LNCaP clone FGC (cell line): ENCODE data around the gene SEC14L6.

ENCODE experiments used
- DNase-seq: peaks from one replicate; pipeline ENCODE4 v3.0.0-alpha.2; 2011; ENCODE audit warnings: low read depth
- H3K4me3 ChIP-seq: 2 replicates; pipeline ENCODE4 v1.5.1; 2011; ENCODE audit warnings: mild to moderate bottlenecking, low read depth, low read length, control low read depth
- CTCF ChIP-seq: IDR thresholded peaks from 2 replicates; pipeline ENCODE4 v1.5.1; 2012; ENCODE audit warnings: mild to moderate bottlenecking; ENCODE audit not compliant: control insufficient read depth, insufficient read depth; ENCODE audit errors: extremely low read depth

SEC14L6 gene

GRCh38 chr22:30486118-30486517 lies 60.4 kb downstream of the SEC14L6 start:
- H3K4me3 ChIP-seq, result no peak overlapping the region
- no peak for TF ChIP-seq CTCF
- no peak for DNase-seq

DNA sequence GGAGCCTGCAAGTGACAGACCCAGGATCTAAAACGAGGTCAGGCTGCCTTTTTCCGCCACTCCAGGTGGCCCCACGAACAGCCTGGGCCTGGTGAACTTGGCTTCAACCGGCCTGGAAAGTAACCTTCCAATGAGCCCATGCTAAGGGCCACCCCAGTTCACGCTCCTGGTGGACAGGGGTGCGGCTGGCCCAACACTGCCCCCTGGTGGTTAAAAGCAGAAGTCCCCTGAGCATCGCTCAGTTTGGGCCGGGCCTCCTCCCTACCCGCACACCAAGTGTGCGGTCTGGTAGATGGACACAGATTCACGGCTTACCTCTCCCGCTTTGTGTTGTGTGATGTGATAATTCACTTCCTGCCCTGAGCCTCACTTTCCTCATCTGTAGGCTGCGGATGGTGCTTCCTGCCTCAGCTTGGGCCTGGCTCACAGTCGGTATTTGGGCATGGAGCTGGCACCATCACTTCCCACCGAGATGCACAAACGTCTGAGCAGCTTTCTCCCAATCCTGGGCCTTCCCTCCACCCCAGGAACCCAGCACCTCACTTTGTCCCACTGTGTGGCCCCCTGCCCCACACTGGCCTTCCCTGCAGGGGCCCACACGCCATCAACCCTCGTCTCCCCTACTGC lies 61.1 kb downstream of the SEC14L6 start:
- TF ChIP-seq CTCF, result peak; percentile 85
- no peak for DNase-seq
- H3K4me3 ChIP-seq, result no peak overlapping the region

DNA sequence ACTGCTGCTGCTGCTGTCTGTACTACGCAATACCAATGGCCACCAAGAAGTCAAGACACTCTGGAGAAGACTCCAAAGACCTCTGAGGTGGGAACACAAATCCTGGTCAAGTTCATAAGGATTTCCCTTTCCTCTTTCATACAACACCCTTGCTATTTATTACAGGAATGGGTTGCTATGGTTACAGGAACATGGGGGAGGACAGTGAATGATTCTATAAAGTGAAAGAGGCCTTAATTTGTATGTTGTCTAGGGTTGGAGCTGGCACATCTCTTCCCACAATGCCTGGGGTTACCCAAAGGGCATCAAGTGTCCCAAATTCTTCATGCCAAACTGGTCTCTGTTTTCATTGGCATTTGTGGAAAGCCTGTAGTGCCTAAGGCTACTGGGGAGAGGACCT lies 63.4 kb downstream of the SEC14L6 start:
- no peak for TF ChIP-seq CTCF
- DNase-seq, result no peak
- H3K4me3 ChIP-seq, result no peak overlapping the region

DNA sequence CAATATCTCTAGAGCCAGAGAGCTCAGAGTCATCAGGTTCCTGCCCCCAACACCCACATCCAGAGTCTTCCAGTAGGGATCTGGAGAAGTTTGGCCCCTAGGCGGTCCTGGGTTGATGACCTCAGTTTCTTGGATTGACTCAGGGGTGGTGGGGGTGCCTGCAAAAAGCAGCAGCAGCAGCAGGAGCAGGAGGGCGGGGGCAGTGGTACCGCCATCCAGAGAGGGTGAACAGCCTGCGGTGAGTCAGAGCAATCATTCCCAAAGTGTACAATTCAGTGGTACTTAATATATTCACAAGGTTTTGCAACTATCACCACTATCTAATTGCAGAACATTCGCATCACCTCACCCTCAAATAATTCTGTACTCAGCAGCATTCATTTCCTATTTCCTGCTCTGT lies 64.8 kb downstream of the SEC14L6 start:
- no peak overlapping the region for H3K4me3 ChIP-seq
- no peak for TF ChIP-seq CTCF
- DNase-seq, result no peak

DNA sequence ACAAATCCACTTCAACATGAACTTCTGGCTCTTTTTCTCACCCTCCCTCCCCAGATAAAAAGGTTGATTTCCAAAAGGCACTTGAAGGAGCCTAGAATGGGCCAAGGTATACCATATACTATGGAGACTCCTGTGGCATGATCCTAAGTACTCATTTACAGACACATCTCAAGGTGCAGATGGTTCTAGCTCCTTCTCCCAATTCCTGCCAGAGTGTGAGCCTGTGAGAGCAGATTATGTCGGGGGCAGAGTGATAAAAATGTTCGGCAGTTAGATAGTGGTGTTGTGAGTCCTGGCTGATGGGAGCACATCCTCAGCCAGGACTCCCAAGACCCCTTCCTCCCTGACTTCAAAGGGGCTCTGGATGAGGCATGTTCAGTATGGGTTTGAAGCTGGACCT lies 66.6 kb downstream of the SEC14L6 start:
- no peak for TF ChIP-seq CTCF
- no peak for DNase-seq
- H3K4me3 ChIP-seq, result no peak overlapping the region

DNA sequence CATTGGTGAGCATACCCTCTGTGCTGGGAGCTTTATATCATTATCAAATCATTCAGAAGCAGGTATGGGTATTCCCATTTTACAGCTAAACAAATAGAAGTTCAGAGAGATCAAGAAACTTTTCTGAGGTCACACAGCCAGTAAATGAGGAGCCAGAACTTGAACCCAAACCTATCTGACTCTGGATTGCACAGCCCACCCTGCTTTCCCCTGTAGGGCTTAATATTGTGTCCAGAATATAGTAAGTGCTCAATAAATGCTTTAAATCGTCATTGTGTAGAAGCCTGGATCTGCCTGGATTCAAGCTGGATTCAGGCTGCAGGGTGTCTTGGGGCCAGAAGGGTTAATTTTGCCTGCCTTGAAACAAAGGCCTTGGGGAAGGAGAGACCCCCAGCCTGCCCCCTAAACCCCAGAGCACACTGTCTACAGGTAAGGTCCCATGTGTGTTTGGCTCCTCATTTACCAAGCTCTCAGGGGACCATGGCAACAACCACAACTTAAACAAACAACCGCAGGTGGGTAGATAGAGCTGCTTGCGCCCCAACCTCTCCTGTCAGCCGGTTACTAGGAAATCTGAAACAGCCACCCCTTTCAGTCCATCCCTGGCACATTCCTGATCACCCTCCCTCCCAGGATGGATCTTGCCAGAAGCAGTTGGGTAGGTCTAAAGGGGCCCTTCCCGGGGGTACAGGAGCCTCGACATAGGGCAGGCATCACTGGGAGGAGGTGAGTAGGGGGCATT lies 71.7 kb downstream of the SEC14L6 start:
- no peak for TF ChIP-seq CTCF
- DNase-seq, result no peak
- H3K4me3 ChIP-seq, result no peak overlapping the region

DNA sequence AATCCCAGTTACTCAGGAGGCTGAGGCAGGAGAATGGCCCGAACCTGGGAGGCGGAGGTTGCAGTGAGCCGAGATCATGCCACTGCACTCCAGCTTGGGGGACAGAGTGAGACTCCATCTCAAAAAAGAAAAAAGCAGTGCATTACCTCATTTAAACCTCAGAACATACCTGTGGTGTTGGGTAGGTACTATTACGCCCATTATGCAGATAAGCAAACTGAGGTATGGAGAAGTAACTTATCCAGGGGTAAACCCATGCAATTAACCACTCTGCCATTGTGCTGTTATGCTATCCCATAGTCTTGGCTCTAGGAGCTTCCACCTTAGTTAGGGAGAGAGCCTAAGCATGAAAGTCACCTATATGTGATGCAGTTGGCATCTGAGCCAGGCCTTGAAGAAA lies 72.4 kb downstream of the SEC14L6 start:
- H3K4me3 ChIP-seq, result no peak overlapping the region
- no peak for DNase-seq
- no peak for TF ChIP-seq CTCF
